Endothelial cell of umbilical vein (primary cell): ENCODE data around the gene AGXT. TPM values are rescaled to one million over a fixed set of nuclear protein-coding genes. Genes with fewer than 3 reads are reported as not detected.

Experiments used
- BruUV-seq: library from RNA; stranded (reverse); fragments of 400-500 nt; replicated peaks from 2 replicates; lab custom pipeline; 2021; lab: Mats Ljungman, UMichigan
- CTCF ChIA-PET: fragments of 300-600, 350-600 bp; sonication (Branson Sonifier 250); formaldehyde crosslinking; loops from one replicate; lab custom pipeline; 2021; ENCODE audit warnings: antibody characterized with exemption, inconsistent platforms; lab: Charles Lee
- POLR2A ChIA-PET: fragments of 300-600, 350-600 bp; sonication (Branson Sonifier 250); formaldehyde crosslinking; loops from one replicate; lab custom pipeline; 2021; ENCODE audit warnings: antibody characterized with exemption, inconsistent platforms; lab: Charles Lee
- DNase-seq: peaks from one replicate; pipeline ENCODE4 v3.0.0-alpha.2; 2011; ENCODE audit warnings: low read depth, low spot score
- FAIRE-seq: peaks from 2 replicates; lab custom pipeline; 2011; peaks lifted over from hg19 to GRCh38; lab: Jason Lieb, UNC
- H2AFZ ChIP-seq: 2 replicates; pipeline ENCODE4 v1.6.0; 2012; ENCODE audit warnings: low read depth, low read length, control low read depth, inconsistent platforms
- H3K27ac ChIP-seq: 2 replicates; pipeline ENCODE4 v1.5.1; 2011; ENCODE audit warnings: low read depth, mild to moderate bottlenecking, control low read depth, low read length, moderate library complexity; ENCODE audit not compliant: insufficient read depth
- H3K27me3 ChIP-seq, 2 experiments: 2 replicates each; pipeline versions ENCODE4 v1.6.0 to v1.6.1; 2011; ENCODE audit warnings: low read length in 2 of 2, mixed read lengths in 1 of 2; ENCODE audit not compliant: control insufficient read depth in 2 of 2, insufficient read depth in 2 of 2
- H3K36me3 ChIP-seq, 2 experiments: 2 replicates in 1 of 2; 3 replicates in 1 of 2; pipeline ENCODE4 v1.5.1; 2011; ENCODE audit warnings: low read length in 2 of 2, mild to moderate bottlenecking in 1 of 2, moderate library complexity in 1 of 2; ENCODE audit not compliant: control insufficient read depth in 2 of 2, insufficient read depth in 2 of 2; ENCODE audit errors: extremely low read depth in 1 of 2
- H3K4me1 ChIP-seq: 3 replicates; pipeline ENCODE4 v1.5.1; 2011; ENCODE audit warnings: mild to moderate bottlenecking, low read length; ENCODE audit not compliant: control insufficient read depth, insufficient read depth; ENCODE audit errors: extremely low read depth
- H3K4me2 ChIP-seq: 2 replicates; pipeline ENCODE4 v1.6.1; 2011; ENCODE audit warnings: low read length, control low read depth, mixed read lengths; ENCODE audit not compliant: insufficient read depth
- H3K4me3 ChIP-seq, 3 experiments: fragments of 200-600 bp in 1 of 3; sonication (generic), shearing (Covaris generic) in 1 of 3; replicated peaks in 1 of 3; 2 replicates each; pipeline ENCODE4 v1.5.1; 2011 to 2016; ENCODE audit warnings: control low read depth in 3 of 3, low read length in 3 of 3, mild to moderate bottlenecking in 2 of 3, inconsistent platforms in 1 of 3, low read depth in 1 of 3, moderate library complexity in 1 of 3; ENCODE audit not compliant: insufficient read depth in 1 of 3
- H3K79me2 ChIP-seq: 2 replicates; pipeline ENCODE4 v1.6.0; 2012; ENCODE audit warnings: low read length, inconsistent platforms; ENCODE audit not compliant: control insufficient read depth, insufficient read depth
- H3K9ac ChIP-seq: replicated peaks from 2 replicates; pipeline ENCODE3; 2011; ENCODE audit warnings: low read length, control low read depth; ENCODE audit not compliant: insufficient read depth; ENCODE audit errors: extremely low read depth
- H3K9me1 ChIP-seq: replicated peaks from 3 replicates; pipeline ENCODE4 v1.6.0; 2011; ENCODE audit warnings: mild to moderate bottlenecking, low read length; ENCODE audit not compliant: control insufficient read depth, insufficient read depth; ENCODE audit errors: extremely low read depth
- H3K9me3 ChIP-seq: replicated peaks from 2 replicates; pipeline ENCODE4 v1.5.1; 2012; ENCODE audit warnings: low read length, inconsistent platforms; ENCODE audit not compliant: control insufficient read depth, insufficient read depth
- H4K20me1 ChIP-seq: replicated peaks from 2 replicates; pipeline ENCODE3; 2011; ENCODE audit warnings: mild to moderate bottlenecking, low read length; ENCODE audit not compliant: control insufficient read depth, insufficient read depth; ENCODE audit errors: extremely low read depth
- EZH2 ChIP-seq: IDR thresholded peaks from 2 replicates; pipeline ENCODE4 v1.6.1; 2012; ENCODE audit warnings: borderline replicate concordance, low read depth, mild to moderate bottlenecking, moderate library complexity, low read length, inconsistent platforms; ENCODE audit not compliant: severe bottlenecking
- FOS ChIP-seq: IDR thresholded peaks from 2 replicates; pipeline ENCODE4 v1.6.1; 2011; ENCODE audit warnings: mild to moderate bottlenecking, low read length, moderate library complexity, borderline replicate concordance; ENCODE audit not compliant: insufficient read depth
- GATA2 ChIP-seq: IDR thresholded peaks from 2 replicates; pipeline ENCODE4 v1.7.0; 2011; ENCODE audit warnings: low read depth, mild to moderate bottlenecking, moderate library complexity, mixed read lengths, low read length; ENCODE audit not compliant: insufficient read length, insufficient read depth
- JUN ChIP-seq: IDR thresholded peaks from 2 replicates; pipeline ENCODE4 v1.6.1; 2011; ENCODE audit warnings: borderline replicate concordance, low read depth; ENCODE audit not compliant: insufficient read length, insufficient read depth
- MYC ChIP-seq: IDR thresholded peaks from one replicate; pipeline ENCODE4 v1.6.1; 2011; ENCODE audit warnings: mild to moderate bottlenecking, low read depth, low read length
- POLR2A ChIP-seq: IDR thresholded peaks from 2 replicates; pipeline ENCODE4 v1.6.1; 2012; ENCODE audit warnings: low read depth, mild to moderate bottlenecking, control low read depth, low read length
- POLR2AphosphoS5 ChIP-seq: IDR thresholded peaks from 2 replicates; pipeline ENCODE4 v1.6.1; 2012; ENCODE audit warnings: low read depth, mild to moderate bottlenecking, control low read depth, low read length, moderate library complexity; ENCODE audit not compliant: insufficient read depth
- dilution Hi-C: fragments of 300-500 bp; cut with MboI; formaldehyde crosslinking; loops from one replicate; pipeline ENCODE4 v1.15.0; 2019; ENCODE audit warnings: low sequenced_read_pairs; ENCODE audit not compliant: extremely low pct_ligation_motif_present
- intact Hi-C: fragments of 100-400 bp; cut with micrococcal nuclease; formaldehyde crosslinking; loops from one replicate; pipeline ENCODE4 v1.10.0; 2022
- polyA plus RNA-seq, 4 experiments: library from polyadenylated mRNA; depleted of rRNA in 3 of 4; stranded (reverse) in 3 of 4; unstranded in 1 of 4; fragments of >200 nt; gene quantifications; 2 replicates each; pipeline versions ENCODE4 v1.2.1 to v1.2.3, GENCODE V29; 2011 to 2012; ENCODE audit warnings: missing spikeins in 1 of 4
- total RNA-seq: library from RNA; stranded (reverse); gene quantifications from 2 replicates; pipeline ENCODE4 v1.2.3, GENCODE V29; 2021
- TF ChIP-seq, protein P1 (sequence below): IDR thresholded peaks from 2 replicates; pipeline ENCODE4 v1.6.1; 2011; ENCODE audit not compliant: insufficient read depth, insufficient read length
- TF ChIP-seq, protein P2 (sequence below), 2 donors: IDR thresholded peaks; 1 replicate in 1 of 2; 2 replicates in 1 of 2; pipeline ENCODE4 v1.5.1; 2011; ENCODE audit warnings: low read length in 2 of 2, mild to moderate bottlenecking in 2 of 2, moderate library complexity in 2 of 2, control low read depth in 1 of 2, inconsistent platforms in 1 of 2, low read depth in 1 of 2; ENCODE audit not compliant: insufficient read depth in 1 of 2; ENCODE audit errors: extremely low read depth in 1 of 2

The AGXT gene
- total and polyA plus RNA-seq, 2 donors (not counting 3 experiments of a cell fraction or from before 2014, with no cell fraction given): not detected

DNA sequence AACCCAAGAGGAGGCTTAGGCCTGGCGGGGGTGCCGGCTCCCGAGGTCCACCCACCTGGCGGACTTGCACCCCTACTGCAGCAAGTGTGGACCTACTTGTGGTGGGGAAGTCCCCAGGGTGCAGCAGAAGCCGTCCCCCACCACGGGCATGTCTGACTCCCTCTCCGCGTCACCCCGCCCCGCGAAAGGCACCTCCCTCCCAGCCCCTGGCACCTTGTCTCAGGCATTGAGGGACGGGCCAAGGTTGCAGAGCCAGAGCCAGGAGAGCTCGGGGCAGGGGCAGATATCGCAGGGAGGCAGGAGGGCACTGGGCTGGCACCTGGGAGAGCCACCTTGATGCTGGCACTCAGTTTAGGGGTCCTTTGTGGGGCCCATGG lies 56.6 kb downstream of the AGXT start:
- TF ChIP-seq, protein P1, sequence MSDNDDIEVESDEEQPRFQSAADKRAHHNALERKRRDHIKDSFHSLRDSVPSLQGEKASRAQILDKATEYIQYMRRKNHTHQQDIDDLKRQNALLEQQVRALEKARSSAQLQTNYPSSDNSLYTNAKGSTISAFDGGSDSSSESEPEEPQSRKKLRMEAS: no peak
- no peak for TF ChIP-seq GATA2
- no peak for TF ChIP-seq FOS
- no peak for TF ChIP-seq EZH2
- no peak for TF ChIP-seq POLR2AphosphoS5
- TF ChIP-seq MYC: no peak
- no peak for TF ChIP-seq POLR2A
- TF ChIP-seq, protein P2, sequence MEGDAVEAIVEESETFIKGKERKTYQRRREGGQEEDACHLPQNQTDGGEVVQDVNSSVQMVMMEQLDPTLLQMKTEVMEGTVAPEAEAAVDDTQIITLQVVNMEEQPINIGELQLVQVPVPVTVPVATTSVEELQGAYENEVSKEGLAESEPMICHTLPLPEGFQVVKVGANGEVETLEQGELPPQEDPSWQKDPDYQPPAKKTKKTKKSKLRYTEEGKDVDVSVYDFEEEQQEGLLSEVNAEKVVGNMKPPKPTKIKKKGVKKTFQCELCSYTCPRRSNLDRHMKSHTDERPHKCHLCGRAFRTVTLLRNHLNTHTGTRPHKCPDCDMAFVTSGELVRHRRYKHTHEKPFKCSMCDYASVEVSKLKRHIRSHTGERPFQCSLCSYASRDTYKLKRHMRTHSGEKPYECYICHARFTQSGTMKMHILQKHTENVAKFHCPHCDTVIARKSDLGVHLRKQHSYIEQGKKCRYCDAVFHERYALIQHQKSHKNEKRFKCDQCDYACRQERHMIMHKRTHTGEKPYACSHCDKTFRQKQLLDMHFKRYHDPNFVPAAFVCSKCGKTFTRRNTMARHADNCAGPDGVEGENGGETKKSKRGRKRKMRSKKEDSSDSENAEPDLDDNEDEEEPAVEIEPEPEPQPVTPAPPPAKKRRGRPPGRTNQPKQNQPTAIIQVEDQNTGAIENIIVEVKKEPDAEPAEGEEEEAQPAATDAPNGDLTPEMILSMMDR (IDR thresholded peaks at IDR 0.05; ENCODE audit: extremely low read depth in 1 of 2, insufficient read depth in 1 of 2, low read depth in 1 of 2, low read length in 2 of 2): no peak
- TF ChIP-seq JUN: no peak
- Histone ChIP-seq H4K20me1 (no peaks in the 10 kb centered on the region), H3K79me2 (no peaks in the 10 kb centered on the region), H3K4me2 (no peak overlapping the region), H3K9ac (no peak overlapping the region), H3K4me1 (no peaks in the 10 kb centered on the region), H3K36me3 (no peaks in the 10 kb centered on the region), H2AFZ (no peak overlapping the region), H3K9me3 (no peaks in the 10 kb centered on the region), H3K9me1 (no peaks in the 10 kb centered on the region), H3K4me3 (no peak overlapping the region), H3K27ac (no peak overlapping the region), H3K27me3 (no peaks in the 10 kb centered on the region)
- BruUV-seq: no TSS peak
- POLR2A ChIA-PET: no interaction called here
- FAIRE-seq (no peak), DNase-seq (no peak)
- dilution Hi-C loops (no loop called here), intact Hi-C loops (no loop called here)
- CTCF ChIA-PET: no interaction called here
